NCI-H82 (cell line): ENCODE data around the gene CD81.

Source experiments
- DNase-seq: peaks from one replicate; lab custom pipeline; 2025; lab: John Stamatoyannopoulos, UW

The CD81 gene

GRCh38 chr11:2377511-2378443, 667 bp downstream of the CD81 start:
- DNase-seq: peak; percentile 63

- DNase-seq: peak; percentile 5
Measured at GRCh38 chr11:2378527-2379210, 1.6 kb downstream of the CD81 start.

- no peak for DNase-seq
Measured at GRCh38 chr11:2379466-2380174, 2.5 kb downstream of the CD81 start.

GRCh38 chr11:2380396-2380795, 3.3 kb downstream of the CD81 start:
- no peak for DNase-seq

- no peak for DNase-seq
Measured at GRCh38 chr11:2380807-2381350, 3.8 kb downstream of the CD81 start.

- DNase-seq: no peak
Measured at GRCh38 chr11:2381494-2382128, 4.5 kb downstream of the CD81 start.

GRCh38 chr11:2382129-2382517, 5.0 kb downstream of the CD81 start:
- DNase-seq: no peak

GRCh38 chr11:2382936-2383851, 6.1 kb downstream of the CD81 start:
- DNase-seq: no peak

- DNase-seq: no peak
Measured at GRCh38 chr11:2383852-2384804, 7.0 kb downstream of the CD81 start.

- no peak for DNase-seq
Measured at GRCh38 chr11:2385156-2386151, 8.3 kb downstream of the CD81 start.

- DNase-seq: no peak
Measured at GRCh38 chr11:2386591-2386990, 9.5 kb downstream of the CD81 start.

GRCh38 chr11:2387266-2387987, 10.3 kb downstream of the CD81 start:
- DNase-seq: no peak

- DNase-seq: no peak
Measured at GRCh38 chr11:2388431-2389376, 11.6 kb downstream of the CD81 start.

- no peak for DNase-seq
Measured at GRCh38 chr11:2389377-2390026, 12.4 kb downstream of the CD81 start.

GRCh38 chr11:2390091-2390724, 13.1 kb downstream of the CD81 start:
- DNase-seq: no peak
